ENCODE measurements around the gene PDE6B.

DNA sequence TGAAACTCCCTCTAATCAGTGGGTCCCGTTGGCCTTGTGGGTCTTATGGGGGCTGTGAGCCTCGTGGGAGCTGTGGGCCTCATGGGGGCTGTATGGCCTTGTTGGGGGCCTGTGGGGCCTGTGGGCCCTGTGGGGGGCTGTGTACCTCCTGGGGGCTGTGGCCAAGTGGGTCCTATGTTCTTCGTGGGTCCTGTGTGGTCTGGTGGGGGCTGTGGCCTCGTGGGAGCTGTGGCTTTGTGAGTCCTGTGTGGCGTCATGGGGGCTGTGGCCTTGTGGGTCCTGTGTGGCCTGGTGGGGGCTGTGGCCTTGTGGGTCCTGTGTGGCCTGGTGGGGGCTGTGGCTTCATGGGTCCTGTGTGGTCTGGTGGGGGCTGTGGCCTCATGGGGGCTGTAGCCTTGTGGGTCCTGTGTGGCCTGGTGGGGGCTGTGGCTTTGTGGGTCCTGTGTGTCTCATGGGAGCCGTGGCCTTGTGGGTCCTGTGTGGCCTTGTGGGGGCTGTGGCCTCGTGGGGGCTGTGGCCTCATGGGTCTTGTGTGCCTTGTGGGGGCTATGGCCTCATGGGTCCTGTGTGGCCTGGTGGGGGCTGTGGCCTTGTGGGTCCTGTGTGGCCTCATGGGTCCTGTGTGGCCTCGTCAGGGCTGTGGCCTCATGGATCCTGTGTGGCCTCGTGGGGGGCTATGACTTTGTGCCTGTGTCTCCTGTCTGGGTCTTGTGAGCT is 87.7 kb downstream of the PDE6B start:
- TF ChIP-seq POLR2AphosphoS5 (IDR thresholded peaks at IDR 0.05; ENCODE audit: borderline replicate concordance, low read depth, low read length) (no peak), EZH2 (IDR thresholded peaks at IDR 0.05) (no peak)
